Stimulated activated CD4-positive, alpha-beta T cell treated with anti-CD3 and anti-CD28 coated beads, Interleukin-2, amount 100 ng/mL, for 48 hours (primary cell): Measurements from ENCODE around the gene TMEM138.
"Not testable (repeated sequence)": the region's sequence is repeated elsewhere in the genome, so short reads cannot be mapped to it uniquely, and the experiment has no call there.

Source experiments
- DNase-seq, 2 donors: peaks; one replicate each; pipeline ENCODE4 v3.0.0-alpha.2; 2020

Gene TMEM138

DNA sequence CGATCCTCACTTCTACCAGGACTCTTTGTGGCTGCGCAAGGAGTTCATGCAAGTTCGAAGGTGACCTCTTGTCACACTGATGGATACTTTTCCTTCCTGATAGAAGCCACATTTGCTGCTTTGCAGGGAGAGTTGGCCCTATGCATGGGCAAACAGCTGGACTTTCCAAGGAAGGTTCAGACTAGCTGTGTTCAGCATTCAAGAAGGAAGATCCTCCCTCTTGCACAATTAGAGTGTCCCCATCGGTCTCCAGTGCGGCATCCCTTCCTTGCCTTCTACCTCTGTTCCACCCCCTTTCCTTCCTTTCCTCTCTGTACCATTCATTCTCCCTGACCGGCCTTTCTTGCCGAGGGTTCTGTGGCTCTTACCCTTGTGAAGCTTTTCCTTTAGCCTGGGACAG, 6.5 kb downstream of the TMEM138 start:
- no peak for DNase-seq

DNA sequence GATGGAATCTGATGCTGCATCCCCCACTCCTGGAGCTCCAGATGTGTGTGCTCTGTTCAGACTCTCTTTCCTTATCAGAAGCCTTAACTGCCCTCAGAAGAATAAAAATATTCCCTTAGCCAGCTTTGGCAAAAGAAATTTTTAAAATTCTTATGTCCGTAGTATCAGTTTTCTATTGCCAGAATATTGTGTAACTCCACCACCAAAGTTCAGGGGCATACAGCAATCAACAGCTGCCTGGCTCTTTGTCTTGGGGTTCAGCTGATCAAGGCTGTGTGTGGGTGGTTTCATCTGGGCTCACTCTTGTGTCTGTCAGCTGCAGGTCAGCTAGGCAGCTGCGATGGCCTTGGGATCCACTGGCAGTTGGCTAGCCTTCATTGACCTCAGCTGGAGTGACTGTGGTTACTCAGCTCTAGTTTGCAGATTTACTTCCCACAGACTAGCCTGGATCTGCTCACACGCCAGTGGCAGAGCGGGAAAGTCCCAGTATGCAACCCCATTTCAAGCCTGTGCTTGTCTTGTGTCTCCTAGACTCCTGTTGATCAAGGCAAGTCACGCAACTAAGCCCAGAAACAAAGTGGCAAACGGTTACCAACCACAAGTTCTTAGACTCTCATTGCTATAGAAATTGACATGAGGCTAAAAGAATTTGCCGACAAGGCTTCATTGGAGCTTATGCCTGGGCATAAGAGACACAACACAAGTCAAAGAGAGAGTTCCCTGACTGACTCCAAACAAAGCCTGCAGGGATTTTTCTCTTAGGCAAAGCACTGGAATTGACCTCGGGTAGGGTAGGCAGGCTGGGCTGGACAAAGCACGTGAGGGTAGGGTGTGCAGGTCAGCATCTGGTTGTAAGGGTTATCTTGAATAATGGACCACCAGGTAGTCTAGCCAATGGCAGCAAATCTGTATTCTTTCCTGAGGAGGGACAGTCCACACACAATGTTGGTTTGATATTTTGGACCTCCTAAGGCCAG, 7.5 kb downstream of the TMEM138 start:
- no peak for DNase-seq

DNA sequence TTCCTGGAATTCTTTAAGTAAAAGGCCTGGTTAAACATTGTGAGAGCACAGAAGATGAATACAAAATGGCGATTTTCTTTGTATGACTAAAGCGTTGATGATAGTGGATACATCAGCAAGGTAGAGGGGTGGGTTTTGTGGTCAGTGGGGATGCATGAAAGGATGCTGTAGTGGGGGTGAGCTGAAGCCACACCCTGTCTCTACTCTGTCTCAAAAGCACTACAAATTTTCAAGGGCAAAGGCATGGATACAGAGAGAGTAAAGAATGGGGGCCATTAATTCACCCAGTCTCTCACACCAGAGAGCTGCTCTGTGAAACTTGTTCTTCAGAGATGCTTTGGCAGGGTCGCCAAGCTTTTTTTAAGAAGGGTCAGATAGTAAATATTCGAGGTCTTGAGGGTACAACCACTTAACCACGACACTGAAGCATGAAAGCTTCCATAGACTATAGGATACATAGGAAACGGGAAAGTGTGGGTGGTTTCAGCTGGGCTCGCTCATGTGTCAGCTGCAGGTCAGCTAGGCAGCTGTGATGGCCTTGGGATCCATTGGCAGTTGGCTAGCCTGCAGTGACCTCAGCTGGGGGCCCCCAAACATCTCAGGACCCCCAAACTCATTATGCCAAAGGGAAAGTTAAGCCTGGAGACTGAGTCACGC, 8.3 kb downstream of the TMEM138 start:
- DNase-seq: no peak

DNA sequence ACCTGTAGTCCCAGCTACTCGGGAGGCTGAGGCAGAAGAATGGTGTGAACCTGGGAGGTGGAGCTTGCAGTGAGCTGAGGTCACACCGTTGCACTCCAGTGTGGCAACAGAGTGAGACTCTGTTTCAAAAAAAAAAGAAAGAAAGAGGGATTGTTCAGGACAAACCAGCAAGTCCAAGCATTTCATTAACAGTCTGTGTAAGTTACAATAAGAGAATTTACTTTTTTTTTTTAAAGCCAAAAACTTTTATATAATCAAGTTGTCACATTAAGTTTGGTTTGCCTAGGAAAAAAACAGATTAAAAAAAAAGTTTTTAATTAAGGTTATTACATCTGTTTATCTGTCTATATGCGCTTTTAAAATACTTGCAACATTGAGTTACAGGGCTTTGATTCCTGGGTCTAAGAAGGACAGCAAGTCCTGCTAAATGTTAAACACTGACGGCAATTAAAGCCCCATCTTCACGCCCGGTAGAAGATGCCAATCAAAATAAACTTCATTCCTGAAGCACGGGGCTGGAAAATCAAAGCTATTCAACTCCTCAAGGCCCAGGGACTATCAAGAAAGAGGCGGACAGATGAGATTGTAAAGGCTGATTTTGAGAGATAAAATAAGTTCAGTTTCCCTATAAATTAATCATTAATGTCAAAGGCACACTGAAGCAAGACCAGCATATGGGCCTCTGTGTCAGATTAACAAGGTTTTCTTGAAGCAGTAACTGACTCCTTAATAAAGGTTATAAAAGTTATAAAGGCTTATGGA, 10.7 kb downstream of the TMEM138 start:
- no peak for DNase-seq

DNA sequence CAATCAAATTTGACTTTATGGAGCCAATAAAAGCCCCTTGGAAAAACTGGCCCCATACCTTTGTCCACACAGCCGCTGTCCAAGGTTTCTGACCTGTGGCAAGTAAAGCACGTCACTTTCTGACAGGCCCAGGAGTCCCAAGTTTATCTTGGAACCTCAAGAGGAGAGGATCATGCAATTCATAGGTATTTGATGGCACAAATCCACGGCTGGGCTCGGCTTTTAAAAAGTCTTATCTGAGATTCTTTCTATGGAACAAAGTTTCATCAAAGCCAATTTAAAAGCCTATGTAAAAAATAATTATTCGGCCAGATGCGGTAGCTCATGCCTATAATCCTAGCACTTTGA, 13.6 kb downstream of the TMEM138 start:
- DNase-seq: no peak

DNA sequence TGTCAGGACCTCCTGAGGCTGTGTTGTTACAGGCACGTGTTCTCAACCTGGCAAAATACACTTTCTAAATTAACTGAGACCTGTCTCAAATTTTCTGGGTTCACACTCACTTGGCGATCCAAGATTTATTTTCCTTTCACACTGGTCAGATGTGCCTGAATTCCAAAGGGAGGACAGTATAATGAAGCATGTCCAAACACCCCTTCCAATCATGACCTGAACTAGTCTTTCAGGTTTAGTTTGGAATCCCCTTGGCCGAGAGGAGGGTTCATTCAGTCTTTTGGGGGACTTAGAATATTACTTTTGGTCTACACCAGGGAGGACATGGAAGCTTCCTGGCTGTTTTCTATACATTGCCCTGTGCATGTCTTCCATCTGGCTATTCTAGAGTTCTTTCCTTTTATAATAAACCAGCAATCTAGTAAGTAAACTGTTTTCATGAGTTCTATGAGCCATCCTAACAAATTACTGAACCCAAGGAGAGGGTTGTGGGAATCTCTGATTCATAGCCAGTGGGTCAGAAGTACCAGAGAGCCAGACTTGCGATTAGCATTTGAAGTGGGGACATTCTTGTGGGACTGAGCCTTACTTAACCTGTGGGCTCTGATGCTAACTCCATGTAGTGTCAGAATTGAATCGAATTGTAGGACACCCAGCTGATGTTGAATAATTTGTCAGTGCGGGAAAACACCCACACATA, 15.4 kb downstream of the TMEM138 start:
- DNase-seq: no peak

GRCh38 chr11:61378713-61379313, 16.6 kb downstream of the TMEM138 start:
- no peak for DNase-seq

GRCh38 chr11:61380884-61381283, 18.7 kb downstream of the TMEM138 start:
- no peak for DNase-seq

DNA sequence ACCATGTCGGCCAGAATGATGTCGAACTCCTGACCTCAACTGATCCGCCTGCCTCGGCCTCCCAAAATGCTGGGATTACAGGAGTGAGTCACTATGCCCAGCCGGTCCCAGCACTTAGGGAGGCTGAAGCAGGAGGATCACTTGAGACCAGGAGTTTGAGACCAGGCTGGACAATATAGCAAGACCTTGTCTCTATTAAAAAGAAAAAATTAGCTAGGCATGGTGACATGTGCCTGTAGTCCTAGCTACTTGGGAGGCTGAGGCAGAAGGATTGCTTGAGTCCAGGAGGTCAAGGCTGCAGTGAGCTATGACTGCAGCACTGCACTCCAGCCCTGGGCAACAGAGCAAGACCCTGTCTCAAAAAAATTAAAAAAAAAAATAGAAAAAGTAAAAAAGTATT, 21.7 kb downstream of the TMEM138 start:
- not testable (repeated sequence) for DNase-seq

GRCh38 chr11:61384271-61385242, 22.4 kb downstream of the TMEM138 start:
- no peak for DNase-seq

DNA sequence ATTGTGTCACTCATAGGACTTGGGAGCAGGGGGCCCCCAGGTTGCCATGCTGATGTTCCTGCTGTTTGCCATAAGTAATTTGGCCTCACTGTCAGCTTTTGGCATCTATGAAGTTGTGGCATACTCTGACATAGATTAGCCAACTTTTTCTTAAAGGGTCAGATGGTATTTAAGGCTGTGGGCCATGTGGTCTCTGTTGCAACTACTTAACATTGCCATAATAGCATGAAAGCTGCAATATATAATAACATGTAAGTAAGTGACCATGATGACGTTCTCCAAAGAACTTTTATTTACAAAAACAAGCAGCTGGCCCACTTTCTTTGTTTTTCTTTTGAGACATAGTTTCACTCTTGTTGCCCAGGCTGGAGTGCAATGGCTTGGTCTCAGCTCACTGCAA, 28.0 kb downstream of the TMEM138 start:
- no peak for DNase-seq

- no peak for DNase-seq
Measured at GRCh38 chr11:61392981-61393595, 30.9 kb downstream of the TMEM138 start.

- no peak for DNase-seq
Measured at GRCh38 chr11:61401173-61401572, 39.0 kb downstream of the TMEM138 start.

GRCh38 chr11:61401573-61401972, 39.4 kb downstream of the TMEM138 start:
- DNase-seq: no peak

DNA sequence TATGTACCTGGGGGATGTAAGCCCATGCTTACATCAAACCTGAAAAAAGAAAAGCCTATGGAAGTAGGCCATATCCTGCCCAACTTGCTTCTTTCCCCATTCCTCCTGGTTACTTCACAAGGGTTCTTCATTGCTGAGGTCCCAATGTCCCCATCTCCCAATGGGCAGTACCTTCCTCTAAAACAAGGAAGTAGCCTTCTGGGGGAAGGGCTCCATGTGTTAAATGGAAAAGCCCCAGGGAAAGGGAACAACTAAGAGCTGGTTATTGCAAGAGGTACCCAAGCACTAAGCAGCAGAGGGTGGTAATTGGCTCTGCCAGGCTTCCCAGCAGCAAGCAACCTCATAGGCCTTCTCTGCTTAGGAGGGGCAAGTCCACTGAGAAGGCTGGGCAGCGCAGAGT, 41.5 kb downstream of the TMEM138 start:
- DNase-seq: no peak

GRCh38 chr11:61404103-61404502, 41.9 kb downstream of the TMEM138 start:
- DNase-seq: no peak

DNA sequence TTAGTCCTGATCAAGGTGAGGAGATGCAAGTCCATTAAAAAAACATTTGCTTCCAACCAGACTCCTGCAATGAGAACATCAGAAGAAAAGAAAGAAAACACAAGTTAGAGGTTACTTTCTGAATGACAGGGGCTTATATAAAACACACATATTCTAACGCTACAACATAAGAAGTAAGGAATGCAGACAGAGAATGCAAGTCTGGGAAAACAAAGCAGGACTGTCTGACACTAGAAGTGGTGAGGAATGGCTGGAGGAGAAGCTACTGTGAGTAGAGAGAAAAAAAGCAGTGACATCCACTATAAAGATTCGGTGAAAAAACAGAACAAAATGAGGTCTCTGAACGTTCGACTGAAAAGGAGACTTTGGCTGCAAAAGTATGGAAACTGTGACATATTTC, 42.5 kb downstream of the TMEM138 start:
- no peak for DNase-seq

- no peak for DNase-seq
Measured at GRCh38 chr11:61406067-61406466, 43.9 kb downstream of the TMEM138 start.

DNA sequence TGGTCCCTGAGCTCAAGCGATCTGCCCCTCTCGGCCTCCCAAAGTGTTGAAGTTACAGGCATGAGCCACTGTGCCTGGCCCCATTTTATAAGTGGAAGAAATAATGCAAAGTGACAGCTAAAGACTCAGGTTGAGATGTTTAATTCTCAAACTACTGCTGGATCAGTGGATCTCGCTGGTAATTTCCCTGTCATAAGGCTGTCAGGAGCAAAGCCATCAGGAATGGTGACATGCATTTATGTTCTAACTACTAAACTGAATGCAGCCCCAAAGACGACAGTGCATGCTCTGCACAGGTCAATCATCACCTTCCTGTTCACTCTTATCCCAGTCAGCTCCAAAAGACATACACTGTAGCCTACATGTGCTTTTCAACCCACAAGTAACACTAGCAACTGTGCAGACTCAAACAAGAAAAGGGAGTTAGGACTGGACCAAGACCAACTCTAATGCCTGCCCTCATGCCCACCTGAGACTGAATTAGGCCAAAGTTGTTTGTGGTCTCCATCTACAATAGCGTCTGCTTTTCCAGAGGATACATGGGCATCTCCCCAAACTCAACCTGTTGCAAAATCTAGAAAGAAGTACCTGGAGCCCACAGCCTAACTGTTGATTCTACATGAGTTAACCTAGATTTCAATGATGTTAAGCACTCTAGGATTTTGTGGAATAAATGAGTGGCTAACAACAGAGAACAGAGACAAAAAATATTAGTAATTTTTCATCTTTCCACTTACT, 45.0 kb downstream of the TMEM138 start:
- DNase-seq: no peak

- no peak for DNase-seq
Measured at GRCh38 chr11:61411589-61411988, 49.4 kb downstream of the TMEM138 start.
